Endothelial cell of umbilical vein (primary cell): Measurements from ENCODE around the gene FRY. TPM values are rescaled to one million over a fixed set of nuclear protein-coding genes. Genes with fewer than 3 reads are reported as not detected.

Experiments used
- BruUV-seq: library from RNA; stranded (reverse); fragments of 400-500 nt; replicated peaks from 2 replicates; lab custom pipeline; 2021; lab: Mats Ljungman, UMichigan
- CTCF ChIA-PET: fragments of 300-600, 350-600 bp; sonication (Branson Sonifier 250); formaldehyde crosslinking; loops from one replicate; lab custom pipeline; 2021; ENCODE audit warnings: antibody characterized with exemption, inconsistent platforms; lab: Charles Lee
- POLR2A ChIA-PET: fragments of 300-600, 350-600 bp; sonication (Branson Sonifier 250); formaldehyde crosslinking; loops from one replicate; lab custom pipeline; 2021; ENCODE audit warnings: antibody characterized with exemption, inconsistent platforms; lab: Charles Lee
- DNase-seq: peaks from one replicate; pipeline ENCODE4 v3.0.0-alpha.2; 2011; ENCODE audit warnings: low read depth, low spot score
- FAIRE-seq: peaks from 2 replicates; lab custom pipeline; 2011; peaks lifted over from hg19 to GRCh38; lab: Jason Lieb, UNC
- H2AFZ ChIP-seq: 2 replicates; pipeline ENCODE4 v1.6.0; 2012; ENCODE audit warnings: low read depth, low read length, control low read depth, inconsistent platforms
- H3K27ac ChIP-seq: 2 replicates; pipeline ENCODE4 v1.5.1; 2011; ENCODE audit warnings: low read depth, mild to moderate bottlenecking, control low read depth, low read length, moderate library complexity; ENCODE audit not compliant: insufficient read depth
- H3K27me3 ChIP-seq, 2 experiments: 2 replicates each; pipeline versions ENCODE4 v1.6.0 to v1.6.1; 2011; ENCODE audit warnings: low read length in 2 of 2, mixed read lengths in 1 of 2; ENCODE audit not compliant: control insufficient read depth in 2 of 2, insufficient read depth in 2 of 2
- H3K36me3 ChIP-seq, 2 experiments: 2 replicates in 1 of 2; 3 replicates in 1 of 2; pipeline ENCODE4 v1.5.1; 2011; ENCODE audit warnings: low read length in 2 of 2, mild to moderate bottlenecking in 1 of 2, moderate library complexity in 1 of 2; ENCODE audit not compliant: control insufficient read depth in 2 of 2, insufficient read depth in 2 of 2; ENCODE audit errors: extremely low read depth in 1 of 2
- H3K4me1 ChIP-seq: 3 replicates; pipeline ENCODE4 v1.5.1; 2011; ENCODE audit warnings: mild to moderate bottlenecking, low read length; ENCODE audit not compliant: control insufficient read depth, insufficient read depth; ENCODE audit errors: extremely low read depth
- H3K4me2 ChIP-seq: 2 replicates; pipeline ENCODE4 v1.6.1; 2011; ENCODE audit warnings: low read length, control low read depth, mixed read lengths; ENCODE audit not compliant: insufficient read depth
- H3K4me3 ChIP-seq, 3 experiments: fragments of 200-600 bp in 1 of 3; sonication (generic), shearing (Covaris generic) in 1 of 3; replicated peaks in 1 of 3; 2 replicates each; pipeline ENCODE4 v1.5.1; 2011 to 2016; ENCODE audit warnings: control low read depth in 3 of 3, low read length in 3 of 3, mild to moderate bottlenecking in 2 of 3, inconsistent platforms in 1 of 3, low read depth in 1 of 3, moderate library complexity in 1 of 3; ENCODE audit not compliant: insufficient read depth in 1 of 3
- H3K79me2 ChIP-seq: 2 replicates; pipeline ENCODE4 v1.6.0; 2012; ENCODE audit warnings: low read length, inconsistent platforms; ENCODE audit not compliant: control insufficient read depth, insufficient read depth
- H3K9ac ChIP-seq: replicated peaks from 2 replicates; pipeline ENCODE3; 2011; ENCODE audit warnings: low read length, control low read depth; ENCODE audit not compliant: insufficient read depth; ENCODE audit errors: extremely low read depth
- H3K9me1 ChIP-seq: replicated peaks from 3 replicates; pipeline ENCODE4 v1.6.0; 2011; ENCODE audit warnings: mild to moderate bottlenecking, low read length; ENCODE audit not compliant: control insufficient read depth, insufficient read depth; ENCODE audit errors: extremely low read depth
- H3K9me3 ChIP-seq: replicated peaks from 2 replicates; pipeline ENCODE4 v1.5.1; 2012; ENCODE audit warnings: low read length, inconsistent platforms; ENCODE audit not compliant: control insufficient read depth, insufficient read depth
- H4K20me1 ChIP-seq: replicated peaks from 2 replicates; pipeline ENCODE3; 2011; ENCODE audit warnings: mild to moderate bottlenecking, low read length; ENCODE audit not compliant: control insufficient read depth, insufficient read depth; ENCODE audit errors: extremely low read depth
- EZH2 ChIP-seq: IDR thresholded peaks from 2 replicates; pipeline ENCODE4 v1.6.1; 2012; ENCODE audit warnings: borderline replicate concordance, low read depth, mild to moderate bottlenecking, moderate library complexity, low read length, inconsistent platforms; ENCODE audit not compliant: severe bottlenecking
- FOS ChIP-seq: IDR thresholded peaks from 2 replicates; pipeline ENCODE4 v1.6.1; 2011; ENCODE audit warnings: mild to moderate bottlenecking, low read length, moderate library complexity, borderline replicate concordance; ENCODE audit not compliant: insufficient read depth
- GATA2 ChIP-seq: IDR thresholded peaks from 2 replicates; pipeline ENCODE4 v1.7.0; 2011; ENCODE audit warnings: low read depth, mild to moderate bottlenecking, moderate library complexity, mixed read lengths, low read length; ENCODE audit not compliant: insufficient read length, insufficient read depth
- JUN ChIP-seq: IDR thresholded peaks from 2 replicates; pipeline ENCODE4 v1.6.1; 2011; ENCODE audit warnings: borderline replicate concordance, low read depth; ENCODE audit not compliant: insufficient read length, insufficient read depth
- MYC ChIP-seq: IDR thresholded peaks from one replicate; pipeline ENCODE4 v1.6.1; 2011; ENCODE audit warnings: mild to moderate bottlenecking, low read depth, low read length
- POLR2A ChIP-seq: IDR thresholded peaks from 2 replicates; pipeline ENCODE4 v1.6.1; 2012; ENCODE audit warnings: low read depth, mild to moderate bottlenecking, control low read depth, low read length
- POLR2AphosphoS5 ChIP-seq: IDR thresholded peaks from 2 replicates; pipeline ENCODE4 v1.6.1; 2012; ENCODE audit warnings: low read depth, mild to moderate bottlenecking, control low read depth, low read length, moderate library complexity; ENCODE audit not compliant: insufficient read depth
- dilution Hi-C: fragments of 300-500 bp; cut with MboI; formaldehyde crosslinking; loops from one replicate; pipeline ENCODE4 v1.15.0; 2019; ENCODE audit warnings: low sequenced_read_pairs; ENCODE audit not compliant: extremely low pct_ligation_motif_present
- intact Hi-C: fragments of 100-400 bp; cut with micrococcal nuclease; formaldehyde crosslinking; loops from one replicate; pipeline ENCODE4 v1.10.0; 2022
- polyA plus RNA-seq, 4 experiments: library from polyadenylated mRNA; depleted of rRNA in 3 of 4; stranded (reverse) in 3 of 4; unstranded in 1 of 4; fragments of >200 nt; gene quantifications; 2 replicates each; pipeline versions ENCODE4 v1.2.1 to v1.2.3, GENCODE V29; 2011 to 2012; ENCODE audit warnings: missing spikeins in 1 of 4
- total RNA-seq: library from RNA; stranded (reverse); gene quantifications from 2 replicates; pipeline ENCODE4 v1.2.3, GENCODE V29; 2021
- TF ChIP-seq, protein P1 (sequence below): IDR thresholded peaks from 2 replicates; pipeline ENCODE4 v1.6.1; 2011; ENCODE audit not compliant: insufficient read depth, insufficient read length
- TF ChIP-seq, protein P2 (sequence below), 2 donors: IDR thresholded peaks; 1 replicate in 1 of 2; 2 replicates in 1 of 2; pipeline ENCODE4 v1.5.1; 2011; ENCODE audit warnings: low read length in 2 of 2, mild to moderate bottlenecking in 2 of 2, moderate library complexity in 2 of 2, control low read depth in 1 of 2, inconsistent platforms in 1 of 2, low read depth in 1 of 2; ENCODE audit not compliant: insufficient read depth in 1 of 2; ENCODE audit errors: extremely low read depth in 1 of 2

FRY gene
- total and polyA plus RNA-seq, 2 donors (not counting 3 experiments of a cell fraction or from before 2014, with no cell fraction given) = 57.3 to 75.8 TPM

DNA sequence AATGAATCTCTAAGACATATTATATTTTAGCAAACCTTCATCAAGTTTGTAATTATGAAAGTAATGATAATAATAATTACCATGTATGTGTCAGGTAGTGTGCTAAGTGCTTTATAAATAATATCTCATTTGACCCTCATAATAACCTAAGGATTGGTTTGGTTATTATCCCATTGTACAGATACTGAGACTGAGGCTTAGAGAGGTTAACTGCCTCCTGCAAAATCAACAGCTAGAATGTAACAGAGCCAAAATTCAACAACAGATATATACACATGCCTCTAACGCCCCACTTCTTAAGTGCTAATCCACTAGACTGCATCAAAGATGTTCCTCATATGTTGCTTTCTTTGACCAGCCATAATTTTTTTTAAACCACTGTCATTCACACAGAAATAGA lies 142.8 kb downstream of the FRY start:
- no peak overlapping the region for H3K27ac ChIP-seq
- TF ChIP-seq EZH2 (no peak), POLR2AphosphoS5 (no peak), MYC (no peak), POLR2A (no peak), FOS (no peak), GATA2 (no peak), JUN (no peak)
- TF ChIP-seq, protein P1, sequence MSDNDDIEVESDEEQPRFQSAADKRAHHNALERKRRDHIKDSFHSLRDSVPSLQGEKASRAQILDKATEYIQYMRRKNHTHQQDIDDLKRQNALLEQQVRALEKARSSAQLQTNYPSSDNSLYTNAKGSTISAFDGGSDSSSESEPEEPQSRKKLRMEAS = no peak
- TF ChIP-seq, protein P2, sequence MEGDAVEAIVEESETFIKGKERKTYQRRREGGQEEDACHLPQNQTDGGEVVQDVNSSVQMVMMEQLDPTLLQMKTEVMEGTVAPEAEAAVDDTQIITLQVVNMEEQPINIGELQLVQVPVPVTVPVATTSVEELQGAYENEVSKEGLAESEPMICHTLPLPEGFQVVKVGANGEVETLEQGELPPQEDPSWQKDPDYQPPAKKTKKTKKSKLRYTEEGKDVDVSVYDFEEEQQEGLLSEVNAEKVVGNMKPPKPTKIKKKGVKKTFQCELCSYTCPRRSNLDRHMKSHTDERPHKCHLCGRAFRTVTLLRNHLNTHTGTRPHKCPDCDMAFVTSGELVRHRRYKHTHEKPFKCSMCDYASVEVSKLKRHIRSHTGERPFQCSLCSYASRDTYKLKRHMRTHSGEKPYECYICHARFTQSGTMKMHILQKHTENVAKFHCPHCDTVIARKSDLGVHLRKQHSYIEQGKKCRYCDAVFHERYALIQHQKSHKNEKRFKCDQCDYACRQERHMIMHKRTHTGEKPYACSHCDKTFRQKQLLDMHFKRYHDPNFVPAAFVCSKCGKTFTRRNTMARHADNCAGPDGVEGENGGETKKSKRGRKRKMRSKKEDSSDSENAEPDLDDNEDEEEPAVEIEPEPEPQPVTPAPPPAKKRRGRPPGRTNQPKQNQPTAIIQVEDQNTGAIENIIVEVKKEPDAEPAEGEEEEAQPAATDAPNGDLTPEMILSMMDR (IDR thresholded peaks at IDR 0.05; ENCODE audit: extremely low read depth in 1 of 2, insufficient read depth in 1 of 2, low read depth in 1 of 2, low read length in 2 of 2) = no peak
- no TSS peak for BruUV-seq
- H3K36me3 ChIP-seq = no peaks in the 10 kb centered on the region
- no peak overlapping the region for H3K4me2 ChIP-seq
- FAIRE-seq = no peak
- H3K9me3 ChIP-seq = no peaks in the 10 kb centered on the region
- dilution Hi-C loops = no loop called here
- ChIA-PET POLR2A (no interaction called here), CTCF (interaction anchor here (1.0 kb wide), 1 partner anchor 8 kb away, joined by 3 read pairs; no protein-coding TSS in a partner anchor)
- no peaks in the 10 kb centered on the region for H3K27me3 ChIP-seq
- no peak for DNase-seq
- no peak overlapping the region for H3K4me3 ChIP-seq
- H3K4me1 ChIP-seq = no peaks in the 10 kb centered on the region
- H4K20me1 ChIP-seq = no peaks in the 10 kb centered on the region
- H2AFZ ChIP-seq = no peak overlapping the region
- H3K79me2 ChIP-seq = no peaks in the 10 kb centered on the region
- no peaks in the 10 kb centered on the region for H3K9me1 ChIP-seq
- no peak overlapping the region for H3K9ac ChIP-seq
- intact Hi-C loops = no loop called here
